IMR-90 (cell line): ENCODE results near the gene SLC2A13. TPM values are rescaled to one million over a fixed set of nuclear protein-coding genes. Genes with fewer than 3 reads are reported as not detected.

Source experiments
- ATAC-seq: fragments of 200-7000 bp; cut with Tn5 transposase; 2 replicates; pipeline ENCODE4 v1.9.1; 2020; ENCODE audit warnings: low read depth, mild to moderate bottlenecking, moderate library complexity
- BruUV-seq: library from RNA; stranded (reverse); fragments of 400-500 nt; replicated peaks from 2 replicates; lab custom pipeline; 2021; lab: Mats Ljungman, UMichigan
- CTCF ChIA-PET: fragments of 300-600 bp; formaldehyde crosslinking; extraction: SDS; loops from one replicate; lab custom pipeline; 2021; ENCODE audit warnings: antibody characterized with exemption; lab: Yijun Ruan, JAX
- POLR2A ChIA-PET: fragments of 300-600 bp; sonication (Branson Sonifier 250); formaldehyde crosslinking; loops from one replicate; lab custom pipeline; 2022; ENCODE audit warnings: antibody characterized with exemption; ENCODE audit not compliant: unreplicated experiment; lab: Charles Lee
- DNase-seq: peaks from one replicate; pipeline ENCODE4 v3.0.0; 2013
- H2AFZ ChIP-seq: replicated peaks from 2 replicates; pipeline ENCODE3; 2013; ENCODE audit warnings: low read length, mild to moderate bottlenecking; ENCODE audit not compliant: poor library complexity
- H2AK5ac ChIP-seq: 2 replicates; pipeline ENCODE4 v1.6.1; 2013; ENCODE audit warnings: low read depth, low read length, inconsistent platforms
- H2AK9ac ChIP-seq: replicated peaks from 2 replicates; pipeline ENCODE3; 2013; ENCODE audit warnings: mild to moderate bottlenecking, low read depth, low read length, moderate library complexity; ENCODE audit not compliant: poor library complexity
- H2BK120ac ChIP-seq: 2 replicates; pipeline ENCODE4 v1.6.1; 2013; ENCODE audit warnings: low read depth, low read length, inconsistent platforms
- H2BK15ac ChIP-seq: 3 replicates; pipeline ENCODE4 v1.6.1; 2013; ENCODE audit warnings: low read depth, low read length, inconsistent platforms
- H2BK20ac ChIP-seq: 2 replicates; pipeline ENCODE4 v1.6.1; 2013; ENCODE audit warnings: low read depth, mild to moderate bottlenecking, inconsistent platforms, low read length, moderate library complexity
- H2BK5ac ChIP-seq: 2 replicates; pipeline ENCODE4 v1.6.1; 2013; ENCODE audit warnings: mild to moderate bottlenecking, low read depth, low read length, inconsistent platforms; ENCODE audit not compliant: poor library complexity, severe bottlenecking
- H3K14ac ChIP-seq: replicated peaks from 2 replicates; pipeline ENCODE4 v1.6.1; 2013; ENCODE audit warnings: low read depth, low read length, inconsistent platforms
- H3K18ac ChIP-seq: 2 replicates; pipeline ENCODE4 v1.6.1; 2013; ENCODE audit warnings: low read depth, low read length, control low read depth
- H3K23ac ChIP-seq: 2 replicates; pipeline ENCODE4 v1.6.1; 2013; ENCODE audit warnings: low read depth, low read length, inconsistent platforms
- H3K27ac ChIP-seq: 2 replicates; pipeline ENCODE4 v1.5.1; 2013; ENCODE audit warnings: mild to moderate bottlenecking, control low read depth, low read length; ENCODE audit not compliant: insufficient read depth
- H3K27me3 ChIP-seq: 2 replicates; pipeline ENCODE4 v1.6.1; 2013; ENCODE audit warnings: low read length; ENCODE audit not compliant: control insufficient read depth, insufficient read depth
- H3K36me3 ChIP-seq: 2 replicates; pipeline ENCODE4 v1.6.1; 2013; ENCODE audit warnings: low read length, mixed read lengths; ENCODE audit not compliant: control insufficient read depth, insufficient read depth
- H3K4ac ChIP-seq: 2 replicates; pipeline ENCODE4 v1.6.1; 2013; ENCODE audit warnings: low read depth, low read length, inconsistent platforms
- H3K4me1 ChIP-seq: 2 replicates; pipeline ENCODE4 v1.6.1; 2013; ENCODE audit warnings: low read length, mixed read lengths; ENCODE audit not compliant: control insufficient read depth, insufficient read depth
- H3K4me2 ChIP-seq: 2 replicates; pipeline ENCODE4 v1.6.1; 2013; ENCODE audit warnings: low read depth, mild to moderate bottlenecking, control low read depth, low read length, moderate library complexity
- H3K4me3 ChIP-seq: 2 replicates; pipeline ENCODE4 v1.5.1; 2013; ENCODE audit warnings: low read depth, mild to moderate bottlenecking, control low read depth, low read length, moderate library complexity; ENCODE audit not compliant: insufficient read depth
- H3K56ac ChIP-seq: 2 replicates; pipeline ENCODE4 v1.6.1; 2013; ENCODE audit warnings: low read length, inconsistent platforms; ENCODE audit not compliant: insufficient read depth; ENCODE audit errors: extremely low read depth
- H3K79me1 ChIP-seq, 2 experiments: 2 replicates each; pipeline ENCODE4 v1.6.1; 2013; ENCODE audit warnings: low read length in 2 of 2, inconsistent platforms in 1 of 2, low read depth in 1 of 2
- H3K9ac ChIP-seq: 2 replicates; pipeline ENCODE4 v1.6.1; 2013; ENCODE audit warnings: low read depth, low read length, control low read depth
- H3K9me1 ChIP-seq: 2 replicates; pipeline ENCODE4 v1.6.1; 2013; ENCODE audit warnings: low read length, inconsistent platforms; ENCODE audit not compliant: insufficient read depth
- H3K9me3 ChIP-seq: 2 replicates; pipeline ENCODE4 v1.6.1; 2013; ENCODE audit warnings: low read length; ENCODE audit not compliant: control insufficient read depth, insufficient read depth
- H4K20me1 ChIP-seq: 2 replicates; pipeline ENCODE4 v1.6.1; 2013; ENCODE audit warnings: low read length, inconsistent platforms; ENCODE audit not compliant: insufficient read depth
- H4K5ac ChIP-seq: 2 replicates; pipeline ENCODE4 v1.6.1; 2013; ENCODE audit warnings: mild to moderate bottlenecking, low read depth, low read length, control low read depth
- H4K8ac ChIP-seq, 2 experiments: 2 replicates each; pipeline ENCODE4 v1.6.1; 2013; ENCODE audit warnings: low read depth in 2 of 2, low read length in 2 of 2, control low read depth in 1 of 2, inconsistent platforms in 1 of 2
- H4K91ac ChIP-seq: 2 replicates; pipeline ENCODE4 v1.6.1; 2013; ENCODE audit warnings: low read depth, low read length, inconsistent platforms; ENCODE audit not compliant: insufficient read depth
- BHLHE40 ChIP-seq: fragments of 150-350 bp; IDR thresholded peaks from 2 replicates; pipeline ENCODE4 v1.6.1; 2016; ENCODE audit warnings: mild to moderate bottlenecking, low read depth, low read length
- CEBPB ChIP-seq: IDR thresholded peaks from 2 replicates; pipeline ENCODE4 v1.6.1; 2012; ENCODE audit warnings: low read depth, low read length, improper control_type of control experiment
- CHD1 ChIP-seq: IDR thresholded peaks from 2 replicates; pipeline ENCODE4 v1.6.1; 2012; ENCODE audit warnings: low read depth, low read length, improper control_type of control experiment
- CTCF ChIP-seq: conservative IDR thresholded peaks from 2 replicates; pipeline ENCODE4 v1.5.1; 2012; ENCODE audit warnings: mild to moderate bottlenecking, low read depth, low read length, improper control_type of control experiment
- ELK1 ChIP-seq: fragments of 150-350 bp; IDR thresholded peaks from 2 replicates; pipeline ENCODE4 v1.6.1; 2016; ENCODE audit warnings: low read depth, mild to moderate bottlenecking, low read length, moderate library complexity, borderline replicate concordance
- FOS ChIP-seq: fragments of 150-350 bp; IDR thresholded peaks from 2 replicates; pipeline ENCODE4 v1.6.1; 2016; ENCODE audit warnings: low read depth, low read length
- MAFK ChIP-seq: IDR thresholded peaks from 2 replicates; pipeline ENCODE4 v1.6.1; 2012; ENCODE audit warnings: low read depth, low read length, improper control_type of control experiment
- MAZ ChIP-seq: IDR thresholded peaks from 2 replicates; pipeline ENCODE4 v1.6.1; 2012; ENCODE audit warnings: low read depth, mild to moderate bottlenecking, low read length, improper control_type of control experiment, moderate library complexity, borderline replicate concordance
- MXI1 ChIP-seq: IDR thresholded peaks from 2 replicates; pipeline ENCODE4 v1.6.1; 2012; ENCODE audit warnings: low read depth, mild to moderate bottlenecking, low read length, moderate library complexity, borderline replicate concordance
- NFE2L2 ChIP-seq: fragments of 150-350 bp; IDR thresholded peaks from 2 replicates; pipeline ENCODE4 v1.6.1; 2016; ENCODE audit warnings: low read depth, mild to moderate bottlenecking, low read length
- POLR2A ChIP-seq: IDR thresholded peaks from 2 replicates; pipeline ENCODE4 v1.6.1; 2012; ENCODE audit warnings: mild to moderate bottlenecking, low read depth, low read length
- RAD21 ChIP-seq: IDR thresholded peaks from 2 replicates; pipeline ENCODE4 v1.6.1; 2012; ENCODE audit warnings: low read length, improper control_type of control experiment
- RCOR1 ChIP-seq: IDR thresholded peaks from 2 replicates; pipeline ENCODE4 v1.6.1; 2012; ENCODE audit warnings: mild to moderate bottlenecking, low read length, improper control_type of control experiment; ENCODE audit not compliant: insufficient replicate concordance
- RFX5 ChIP-seq: IDR thresholded peaks from 2 replicates; pipeline ENCODE4 v1.8.0; 2012; ENCODE audit warnings: low read depth, mild to moderate bottlenecking, low read length, moderate library complexity
- SMC3 ChIP-seq: fragments of 150-350 bp; IDR thresholded peaks from 2 replicates; pipeline ENCODE4 v1.6.1; 2016; ENCODE audit warnings: low read depth, mild to moderate bottlenecking, antibody characterized with exemption, low read length, moderate library complexity
- WGBS, 2 experiments: methylation state at CpG; one replicate each; pipeline versions ENCODE4 v1.1.5 to v1.1.7; 2013; ENCODE audit warnings: missing lambda C conversion rate in 2 of 2; ENCODE audit not compliant: insufficient read length in 1 of 2; ENCODE audit errors: extremely low coverage in 2 of 2; 5-methylcytosine and 5-hydroxymethylcytosine counted together
- dilution Hi-C: fragments of 300-500 bp; cut with HindIII; formaldehyde crosslinking; loops from one replicate; pipeline ENCODE4 v1.14.3; 2018; ENCODE audit warnings: low sequenced_read_pairs; ENCODE audit not compliant: unreplicated experiment
- in situ Hi-C: fragments of 300-500 bp; cut with MboI; formaldehyde crosslinking; loops from 3 replicates; pipeline ENCODE4 v1.14.3; 2019; ENCODE audit warnings: low sequenced_read_pairs, inconsistent platforms, mixed read lengths
- intact Hi-C: fragments of 100-400 bp; cut with micrococcal nuclease; formaldehyde crosslinking; loops from 2 replicates; pipeline ENCODE4 v1.10.0; 2022
- polyA plus RNA-seq, 3 experiments: library from polyadenylated mRNA; depleted of rRNA; stranded (reverse); fragments of >200 nt; gene quantifications; 2 replicates each; pipeline ENCODE4 v1.2.3, GENCODE V29; 2012; ENCODE audit warnings: low replicate concordance in 1 of 3
- total RNA-seq: library from RNA; depleted of rRNA; stranded (reverse); fragments of >200 nt; gene quantifications from 2 replicates; pipeline ENCODE4 v1.2.3, GENCODE V29; 2012
- TF ChIP-seq, protein P1 (sequence below): fragments of 150-350 bp; IDR thresholded peaks from 2 replicates; pipeline ENCODE4 v1.6.1; 2017; ENCODE audit warnings: mild to moderate bottlenecking, antibody characterized with exemption, low read length, low read depth

The SLC2A13 gene
- total and polyA plus RNA-seq, 2 of the 4 experiments (the other 2 are of a cell fraction) = 1.5 to 3.9 TPM

- H3K18ac ChIP-seq = no peak overlapping the region
- H3K9me1 ChIP-seq = no peaks in the 10 kb centered on the region
- H2BK120ac ChIP-seq = no peak overlapping the region
- no peak overlapping the region for H3K14ac ChIP-seq
- H3K56ac ChIP-seq = no peak overlapping the region
- WGBS, 2 experiments = no CpG with 5 or more reads among the region's 1 CpG
- DNase-seq = no peak
- ChIA-PET POLR2A (no interaction called here), CTCF (no interaction called here)
- H3K4me2 ChIP-seq = no peak overlapping the region
- no peak overlapping the region for H3K4me3 ChIP-seq
- TF ChIP-seq, protein P1, sequence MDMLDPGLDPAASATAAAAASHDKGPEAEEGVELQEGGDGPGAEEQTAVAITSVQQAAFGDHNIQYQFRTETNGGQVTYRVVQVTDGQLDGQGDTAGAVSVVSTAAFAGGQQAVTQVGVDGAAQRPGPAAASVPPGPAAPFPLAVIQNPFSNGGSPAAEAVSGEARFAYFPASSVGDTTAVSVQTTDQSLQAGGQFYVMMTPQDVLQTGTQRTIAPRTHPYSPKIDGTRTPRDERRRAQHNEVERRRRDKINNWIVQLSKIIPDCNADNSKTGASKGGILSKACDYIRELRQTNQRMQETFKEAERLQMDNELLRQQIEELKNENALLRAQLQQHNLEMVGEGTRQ = no peak
- TF ChIP-seq MAFK (no peak), RAD21 (no peak), CEBPB (no peak), RCOR1 (no peak), RFX5 (no peak), CTCF (no peak), NFE2L2 (no peak), MXI1 (no peak), SMC3 (no peak), FOS (no peak), CHD1 (no peak), POLR2A (no peak), BHLHE40 (no peak), ELK1 (no peak), MAZ (no peak)
- dilution Hi-C loops = no loop called here
- no peak overlapping the region for H2BK20ac ChIP-seq
- H4K91ac ChIP-seq = no peak overlapping the region
- H3K4ac ChIP-seq = no peak overlapping the region
- no peak overlapping the region for H2BK15ac ChIP-seq
- H2AK5ac ChIP-seq = no peak overlapping the region
- in situ Hi-C loops = no loop called here
- no peaks in the 10 kb centered on the region for H3K36me3 ChIP-seq
- H3K23ac ChIP-seq = no peak overlapping the region
- H2AFZ ChIP-seq = no peak overlapping the region
- no peak overlapping the region for H3K9ac ChIP-seq
- no TSS peak for BruUV-seq
- H3K4me1 ChIP-seq = no peaks in the 10 kb centered on the region
- ATAC-seq = no peak
- H4K8ac ChIP-seq = no peak overlapping the region
- H4K20me1 ChIP-seq = no peaks in the 10 kb centered on the region
- no peak overlapping the region for H2AK9ac ChIP-seq
- no peaks in the 10 kb centered on the region for H3K79me1 ChIP-seq
- no peak overlapping the region for H2BK5ac ChIP-seq
- H3K27me3 ChIP-seq = no peaks in the 10 kb centered on the region
- H4K5ac ChIP-seq = no peak overlapping the region
- H3K9me3 ChIP-seq = peaks cover 3% of the 10 kb centered on the region; the same call in 1 of the 2 replicates
- intact Hi-C loops = no loop called here
- H3K27ac ChIP-seq = no peak overlapping the region
Observed at GRCh38 chr12:39722504-39722903, 383.4 kb downstream of the SLC2A13 start.
